Ammon's horn (tissue), 1 donor: ENCODE data around the gene CD6.
"Not testable (repeated sequence)": the region's sequence is repeated elsewhere in the genome, so short reads cannot be mapped to it uniquely, and the experiment has no call there.

Experiments used
- DNase-seq: peaks from one replicate; pipeline ENCODE4 v3.0.0-alpha.2; 2016; ENCODE audit warnings: low spot score

CD6 gene

GRCh38 chr11:60953781-60954180, 17.7 kb upstream of the CD6 start:
- DNase-seq = no peak

GRCh38 chr11:60954421-60954820, 17.1 kb upstream of the CD6 start:
- no peak for DNase-seq

- no peak for DNase-seq
Observed at GRCh38 chr11:60955571-60955970, 15.9 kb upstream of the CD6 start.

- no peak for DNase-seq
Observed at GRCh38 chr11:60957188-60957587, 14.3 kb upstream of the CD6 start.

GRCh38 chr11:60959431-60959830, 12.0 kb upstream of the CD6 start:
- DNase-seq = no peak

- DNase-seq = no peak
Observed at GRCh38 chr11:60960405-60960804, 11.1 kb upstream of the CD6 start.

GRCh38 chr11:60964801-60965200, 6.7 kb upstream of the CD6 start:
- DNase-seq = no peak

- DNase-seq = no peak
Observed at GRCh38 chr11:60966890-60967289, 4.6 kb upstream of the CD6 start.

GRCh38 chr11:60968223-60968622, 3.3 kb upstream of the CD6 start:
- DNase-seq = no peak

GRCh38 chr11:60970369-60970774, 1.1 kb upstream of the CD6 start:
- DNase-seq = no peak

- no peak for DNase-seq
Observed at GRCh38 chr11:60970890-60971289, 590 bp upstream of the CD6 start.

- DNase-seq = no peak
Observed at GRCh38 chr11:60972182-60973030, 926 bp downstream of the CD6 start.

GRCh38 chr11:60973699-60974098, 2.2 kb downstream of the CD6 start:
- DNase-seq = no peak

GRCh38 chr11:60974316-60974715, 2.8 kb downstream of the CD6 start:
- DNase-seq = not testable (repeated sequence)

GRCh38 chr11:60974726-60975125, 3.2 kb downstream of the CD6 start:
- peak; percentile 56 for DNase-seq

GRCh38 chr11:60977224-60977623, 5.7 kb downstream of the CD6 start:
- no peak for DNase-seq

- DNase-seq = no peak
Observed at GRCh38 chr11:60977836-60978235, 6.4 kb downstream of the CD6 start.

GRCh38 chr11:60978546-60979380, 7.3 kb downstream of the CD6 start:
- DNase-seq = no peak

- DNase-seq = no peak
Observed at GRCh38 chr11:60981515-60981914, 10.0 kb downstream of the CD6 start.

- DNase-seq = no peak
Observed at GRCh38 chr11:60982184-60982583, 10.7 kb downstream of the CD6 start.

GRCh38 chr11:60984149-60984548, 12.7 kb downstream of the CD6 start:
- DNase-seq = no peak

- DNase-seq = no peak
Observed at GRCh38 chr11:60984636-60985035, 13.2 kb downstream of the CD6 start.

- DNase-seq = no peak
Observed at GRCh38 chr11:60985501-60985900, 14.0 kb downstream of the CD6 start.
